ENCODE measurements around the gene C1QTNF3. TPM values are rescaled to one million over a fixed set of nuclear protein-coding genes. Genes with fewer than 3 reads are reported as not detected.
A peak's percentile ranks its signal among the peaks of the same experiment; 100 is the strongest.
"Not testable (repeated sequence)": the region's sequence is repeated elsewhere in the genome, so short reads cannot be mapped to it uniquely, and the experiment has no call there.

C1QTNF3 gene
- polyA plus RNA-seq, 1 donor from 2014 or later, result 0.81 TPM

GRCh38 chr5:34039398-34040157, 3.4 kb downstream of the C1QTNF3 start:
- Mint-ChIP-seq H3K36me3 (peaks cover 15% of the 10 kb centered on the region), H3K9me3 (no peaks in the 10 kb centered on the region), H3K4me1 (peaks cover 7 to 9% (median 7%) of the 10 kb centered on the region in 3 donors), H3K27me3 (no peaks in the 10 kb centered on the region), H3K27ac (no peak overlapping the region), H3K4me3 (no peak overlapping the region)

- Mint-ChIP-seq H3K27me3 (no peaks in the 10 kb centered on the region), H3K4me1 (peaks cover 7 to 9% (median 7%) of the 10 kb centered on the region in 3 donors), H3K9me3 (no peaks in the 10 kb centered on the region), H3K36me3 (peaks cover 15% of the 10 kb centered on the region), H3K4me3 (no peak overlapping the region), H3K27ac (no peak overlapping the region)
Measured at GRCh38 chr5:34038838-34039237, 4.2 kb downstream of the C1QTNF3 start.

- Mint-ChIP-seq H3K4me1 (peaks cover 7 to 9% (median 7%) of the 10 kb centered on the region in 3 donors), H3K36me3 (peaks cover 15% of the 10 kb centered on the region), H3K9me3 (no peaks in the 10 kb centered on the region), H3K27me3 (no peaks in the 10 kb centered on the region), H3K4me3 (no peak overlapping the region), H3K27ac (no peak overlapping the region)
Measured at GRCh38 chr5:34038390-34038789, 4.6 kb downstream of the C1QTNF3 start.

- no peaks in the 10 kb centered on the region for H3K27me3 Mint-ChIP-seq
Measured at GRCh38 chr5:34037726-34038125, 5.3 kb downstream of the C1QTNF3 start.

GRCh38 chr5:34035756-34036155, 7.3 kb downstream of the C1QTNF3 start:
- Mint-ChIP-seq H3K4me3 (no peak overlapping the region), H3K27me3 (no peaks in the 10 kb centered on the region), H3K27ac (no peak overlapping the region), H3K36me3 (peaks cover 15% of the 10 kb centered on the region), H3K9me3 (no peaks in the 10 kb centered on the region), H3K4me1 (no peaks in the 10 kb centered on the region)

More at GRCh38 chr5:34037726-34038125, 5.3 kb downstream of the C1QTNF3 start:
- Mint-ChIP-seq H3K4me1 (peaks cover 5 to 6% (median 5%) of the 10 kb centered on the region in 3 donors), H3K27ac (no peak overlapping the region), H3K36me3 (peaks cover 15% of the 10 kb centered on the region), H3K9me3 (no peaks in the 10 kb centered on the region), H3K4me3 (no peak overlapping the region)

GRCh38 chr5:34034534-34035327, 8.3 kb downstream of the C1QTNF3 start:
- Mint-ChIP-seq H3K4me1 (no peaks in the 10 kb centered on the region), H3K27ac (no peak overlapping the region)

GRCh38 chr5:34031966-34032365, 11.0 kb downstream of the C1QTNF3 start:
- no peaks in the 10 kb centered on the region for H3K4me1 Mint-ChIP-seq
- no peak overlapping the region for H3K4me3 Mint-ChIP-seq
- H3K27me3 Mint-ChIP-seq, result no peaks in the 10 kb centered on the region
- no peaks in the 10 kb centered on the region for H3K9me3 Mint-ChIP-seq
- H3K27ac Mint-ChIP-seq, result no peak overlapping the region
- peaks cover 15% of the 10 kb centered on the region for H3K36me3 Mint-ChIP-seq

More at GRCh38 chr5:34034534-34035327, 8.3 kb downstream of the C1QTNF3 start:
- Mint-ChIP-seq H3K4me3 (no peak overlapping the region), H3K36me3 (peaks cover 18% of the 10 kb centered on the region), H3K27me3 (no peaks in the 10 kb centered on the region), H3K9me3 (no peaks in the 10 kb centered on the region)

- no peak overlapping the region for H3K4me3 Mint-ChIP-seq
- H3K27ac Mint-ChIP-seq, result no peak overlapping the region
- peaks cover 15% of the 10 kb centered on the region for H3K36me3 Mint-ChIP-seq
- no peaks in the 10 kb centered on the region for H3K4me1 Mint-ChIP-seq
- H3K9me3 Mint-ChIP-seq, result no peaks in the 10 kb centered on the region
- no peaks in the 10 kb centered on the region for H3K27me3 Mint-ChIP-seq
Measured at GRCh38 chr5:34031117-34031516, 11.9 kb downstream of the C1QTNF3 start.

- H3K4me1 Mint-ChIP-seq, result not testable (repeated sequence)
Measured at GRCh38 chr5:34030585-34030984, 12.4 kb downstream of the C1QTNF3 start.

GRCh38 chr5:34030048-34030447, 13.0 kb downstream of the C1QTNF3 start:
- peaks cover 10% of the 10 kb centered on the region for H3K36me3 Mint-ChIP-seq
- peak overlapping the region in 1 of 3 donors; percentile 20 for H3K27ac Mint-ChIP-seq
- H3K4me3 Mint-ChIP-seq, result no peak overlapping the region
- no peaks in the 10 kb centered on the region for H3K4me1 Mint-ChIP-seq
- H3K9me3 Mint-ChIP-seq, result no peaks in the 10 kb centered on the region
- no peaks in the 10 kb centered on the region for H3K27me3 Mint-ChIP-seq

More at GRCh38 chr5:34030585-34030984, 12.4 kb downstream of the C1QTNF3 start:
- not testable (repeated sequence) for H3K27me3 Mint-ChIP-seq, H3K4me3 Mint-ChIP-seq, H3K9me3 Mint-ChIP-seq
- H3K27ac Mint-ChIP-seq, result peak overlapping the region in 1 of 3 donors; percentile 20
- peaks cover 13% of the 10 kb centered on the region for H3K36me3 Mint-ChIP-seq

GRCh38 chr5:34028349-34028748, 14.7 kb downstream of the C1QTNF3 start:
- no peaks in the 10 kb centered on the region for H3K27me3 Mint-ChIP-seq
- no peaks in the 10 kb centered on the region for H3K4me1 Mint-ChIP-seq
- no peak overlapping the region for H3K27ac Mint-ChIP-seq
- H3K36me3 Mint-ChIP-seq, result peaks cover 11% of the 10 kb centered on the region
- H3K4me3 Mint-ChIP-seq, result no peak overlapping the region
- H3K9me3 Mint-ChIP-seq, result no peaks in the 10 kb centered on the region

- H3K4me1 Mint-ChIP-seq, result peaks cover 0 to 1% (median 0%) of the 10 kb centered on the region in 3 donors
- no peak overlapping the region for H3K27ac Mint-ChIP-seq
- H3K27me3 Mint-ChIP-seq, result no peaks in the 10 kb centered on the region
- H3K36me3 Mint-ChIP-seq, result peaks cover 14% of the 10 kb centered on the region
- H3K9me3 Mint-ChIP-seq, result no peaks in the 10 kb centered on the region
- H3K4me3 Mint-ChIP-seq, result peak overlapping the region in 1 of 4 donors; percentile 48
Measured at GRCh38 chr5:34026089-34026761, 16.8 kb downstream of the C1QTNF3 start.

GRCh38 chr5:34022121-34022705, 20.8 kb downstream of the C1QTNF3 start:
- no peak overlapping the region for H3K4me3 Mint-ChIP-seq
- H3K27me3 Mint-ChIP-seq, result no peaks in the 10 kb centered on the region
- H3K27ac Mint-ChIP-seq, result no peak overlapping the region
- peaks cover 10% of the 10 kb centered on the region for H3K36me3 Mint-ChIP-seq
- H3K4me1 Mint-ChIP-seq, result peaks cover 0 to 1% (median 0%) of the 10 kb centered on the region in 3 donors
- H3K9me3 Mint-ChIP-seq, result no peaks in the 10 kb centered on the region

GRCh38 chr5:34021334-34021733, 21.7 kb downstream of the C1QTNF3 start:
- no peaks in the 10 kb centered on the region for H3K27me3 Mint-ChIP-seq
- H3K36me3 Mint-ChIP-seq, result peaks cover 10% of the 10 kb centered on the region
- peaks cover 0 to 1% (median 0%) of the 10 kb centered on the region in 3 donors for H3K4me1 Mint-ChIP-seq
- H3K4me3 Mint-ChIP-seq, result no peak overlapping the region
- peak overlapping the region in 1 of 3 donors; percentile 35 for H3K27ac Mint-ChIP-seq
- H3K9me3 Mint-ChIP-seq, result no peaks in the 10 kb centered on the region

- no peaks in the 10 kb centered on the region for H3K27me3 Mint-ChIP-seq
- H3K36me3 Mint-ChIP-seq, result peaks cover 10% of the 10 kb centered on the region
- H3K9me3 Mint-ChIP-seq, result no peaks in the 10 kb centered on the region
- H3K4me1 Mint-ChIP-seq, result peaks cover 0 to 1% (median 0%) of the 10 kb centered on the region in 3 donors
- no peak overlapping the region for H3K4me3 Mint-ChIP-seq
- H3K27ac Mint-ChIP-seq, result peak overlapping the region in 1 of 3 donors; percentile 35
Measured at GRCh38 chr5:34020726-34021125, 22.3 kb downstream of the C1QTNF3 start.

All from IgD-negative memory B cell (primary cell).